Activated T-cell treated with anti-CD3 and anti-CD28 coated beads for 48 hours (primary cell): ENCODE measurements around the gene TRIM8.
A peak's percentile ranks its signal among the peaks of the same experiment; 100 is the strongest.

ENCODE experiments used
- DNase-seq: peaks from one replicate; pipeline ENCODE4 v3.0.0-alpha.2; 2020; ENCODE audit warnings: low read depth

The TRIM8 gene

GRCh38 chr10:102633287-102633686, 11.0 kb upstream of the TRIM8 start:
- DNase-seq, result peak; percentile 16

GRCh38 chr10:102633848-102634247, 10.4 kb upstream of the TRIM8 start:
- DNase-seq, result no peak

- no peak for DNase-seq
These were observed 9.6 kb upstream of the TRIM8 start for GRCh38 chr10:102634686-102635085.

GRCh38 chr10:102635377-102635776, 8.9 kb upstream of the TRIM8 start:
- no peak for DNase-seq

- no peak for DNase-seq
These were observed 4.7 kb upstream of the TRIM8 start for GRCh38 chr10:102639537-102639936.

- no peak for DNase-seq
These were observed 2.9 kb upstream of the TRIM8 start for GRCh38 chr10:102641402-102641801.

- peak; percentile 97 for DNase-seq
These were observed 2.2 kb upstream of the TRIM8 start for GRCh38 chr10:102641880-102642735.

- DNase-seq, result no peak
These were observed 1.4 kb upstream of the TRIM8 start for GRCh38 chr10:102642736-102643335.

- peak; percentile 52 for DNase-seq
These were observed 778 bp upstream of the TRIM8 start for GRCh38 chr10:102643336-102644065.

GRCh38 chr10:102644646-102645387, 538 bp downstream of the TRIM8 start:
- peak; percentile 77 for DNase-seq

GRCh38 chr10:102645388-102645740, 1.1 kb downstream of the TRIM8 start:
- DNase-seq, result peak; percentile 26

- peak; percentile 71 for DNase-seq
These were observed 1.7 kb downstream of the TRIM8 start for GRCh38 chr10:102645741-102646609.

GRCh38 chr10:102646610-102647442, 2.5 kb downstream of the TRIM8 start:
- DNase-seq, result peak; percentile 52

GRCh38 chr10:102647443-102648268, 3.4 kb downstream of the TRIM8 start:
- DNase-seq, result no peak

- no peak for DNase-seq
These were observed 4.1 kb downstream of the TRIM8 start for GRCh38 chr10:102648269-102648888.

GRCh38 chr10:102648889-102649796, 4.9 kb downstream of the TRIM8 start:
- no peak for DNase-seq

- DNase-seq, result no peak
These were observed 5.7 kb downstream of the TRIM8 start for GRCh38 chr10:102649797-102650654.
